HG03066 (cell line): ENCODE results near the gene ASIC2.

Experiments
- ATAC-seq: cut with Tn5 transposase; IDR thresholded peaks from one replicate; pipeline ENCODE4 v1.9.1; 2021; ENCODE audit warnings: low read depth; ENCODE audit not compliant: unreplicated experiment

Gene ASIC2

DNA sequence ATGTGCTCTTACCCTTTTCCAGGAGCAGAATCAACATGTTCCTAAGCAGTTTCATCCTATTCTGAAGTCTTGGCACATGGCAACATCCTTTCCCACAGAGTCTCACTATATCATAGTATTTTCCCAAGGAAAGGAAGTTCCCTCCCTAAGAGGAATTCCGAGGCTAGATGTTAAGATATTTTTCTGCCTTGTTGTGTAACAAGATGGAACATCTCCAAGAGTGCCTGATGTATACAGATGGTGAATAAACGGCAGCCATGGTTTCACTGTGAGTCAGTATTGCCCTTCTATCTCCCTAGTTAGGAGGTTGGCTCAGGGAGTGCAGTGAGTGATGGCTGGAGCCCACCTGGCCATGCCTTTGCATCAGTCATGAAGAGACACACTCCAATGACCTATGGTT, 253.2 kb downstream of the ASIC2 start:
- ATAC-seq: no peak

DNA sequence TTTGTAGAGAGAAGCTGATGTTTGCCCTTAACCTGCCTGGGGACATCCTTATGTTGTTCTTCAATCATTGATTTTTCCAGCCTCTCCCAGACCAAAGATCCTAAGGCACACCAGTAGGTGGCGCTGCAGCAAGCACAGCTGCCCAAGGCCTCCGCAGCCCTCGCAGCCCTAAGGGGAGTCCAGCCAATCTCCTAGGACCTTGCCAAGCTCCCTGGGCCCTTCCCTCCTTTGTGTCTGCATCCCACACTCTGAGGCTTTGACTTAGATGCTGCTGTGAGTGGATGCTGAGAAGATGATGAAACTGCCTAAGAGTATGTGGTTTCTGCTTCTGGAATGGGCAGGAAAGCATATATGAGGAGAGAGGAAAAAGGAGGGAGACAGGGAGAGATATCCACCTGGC, 254.4 kb downstream of the ASIC2 start:
- ATAC-seq: no peak

DNA sequence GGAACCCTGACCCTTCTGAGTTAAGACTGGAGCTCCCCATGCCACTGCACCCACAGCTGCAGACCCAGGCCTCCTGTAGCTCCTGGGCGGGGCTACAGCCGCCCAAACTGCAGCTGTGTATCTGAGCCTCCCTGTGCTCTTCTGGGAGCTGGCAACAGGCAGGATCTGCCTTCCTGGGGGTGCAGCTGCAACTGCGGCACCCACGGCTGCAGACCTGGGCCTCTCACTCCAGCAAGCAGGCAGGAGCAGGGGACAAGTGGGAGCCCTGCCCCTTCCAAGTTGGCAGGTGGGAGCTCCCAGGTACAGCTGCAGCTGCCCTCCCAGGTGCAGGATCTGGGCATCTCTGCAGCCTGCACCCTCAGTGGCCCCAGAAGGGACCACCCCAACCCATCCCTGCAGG, 259.9 kb downstream of the ASIC2 start:
- ATAC-seq: no peak

DNA sequence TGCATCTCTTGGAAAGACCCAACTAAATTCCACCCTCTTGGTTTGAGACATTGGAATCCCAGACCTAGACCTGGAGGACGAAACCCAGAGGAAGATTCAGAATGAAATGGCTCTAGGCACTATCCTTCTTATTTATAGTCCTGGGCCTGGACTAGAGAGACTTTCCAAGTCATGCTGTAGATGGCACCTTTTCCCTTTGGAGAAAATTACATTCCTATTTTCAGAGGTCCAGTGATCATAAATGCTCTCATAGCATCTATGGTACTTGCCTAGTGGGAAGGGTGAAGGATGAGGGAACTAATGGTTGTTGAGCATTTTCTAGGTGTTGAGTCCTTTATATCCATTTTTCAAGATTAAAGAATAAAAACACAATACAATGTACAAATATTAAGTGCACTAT, 264.3 kb downstream of the ASIC2 start:
- ATAC-seq: no peak

DNA sequence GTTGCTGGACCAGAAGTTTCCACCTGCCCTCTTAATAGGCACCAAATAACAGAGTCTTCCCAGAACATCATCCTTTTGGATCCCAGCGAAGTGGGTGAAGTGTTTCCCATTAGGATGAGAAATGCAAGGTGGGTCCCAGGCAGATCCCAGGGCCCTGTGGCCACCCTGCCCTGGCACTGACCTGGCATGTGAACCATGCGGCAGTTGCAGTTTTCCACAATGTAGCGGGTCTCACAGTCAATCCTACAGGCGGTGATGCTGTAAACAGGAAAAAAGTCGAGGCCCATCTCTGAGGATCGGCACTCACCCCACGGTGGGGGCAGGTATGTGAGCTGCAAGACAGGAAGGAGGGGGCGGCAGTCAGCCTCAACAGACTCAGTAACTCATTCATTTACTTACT, 265.0 kb downstream of the ASIC2 start:
- ATAC-seq: no peak

DNA sequence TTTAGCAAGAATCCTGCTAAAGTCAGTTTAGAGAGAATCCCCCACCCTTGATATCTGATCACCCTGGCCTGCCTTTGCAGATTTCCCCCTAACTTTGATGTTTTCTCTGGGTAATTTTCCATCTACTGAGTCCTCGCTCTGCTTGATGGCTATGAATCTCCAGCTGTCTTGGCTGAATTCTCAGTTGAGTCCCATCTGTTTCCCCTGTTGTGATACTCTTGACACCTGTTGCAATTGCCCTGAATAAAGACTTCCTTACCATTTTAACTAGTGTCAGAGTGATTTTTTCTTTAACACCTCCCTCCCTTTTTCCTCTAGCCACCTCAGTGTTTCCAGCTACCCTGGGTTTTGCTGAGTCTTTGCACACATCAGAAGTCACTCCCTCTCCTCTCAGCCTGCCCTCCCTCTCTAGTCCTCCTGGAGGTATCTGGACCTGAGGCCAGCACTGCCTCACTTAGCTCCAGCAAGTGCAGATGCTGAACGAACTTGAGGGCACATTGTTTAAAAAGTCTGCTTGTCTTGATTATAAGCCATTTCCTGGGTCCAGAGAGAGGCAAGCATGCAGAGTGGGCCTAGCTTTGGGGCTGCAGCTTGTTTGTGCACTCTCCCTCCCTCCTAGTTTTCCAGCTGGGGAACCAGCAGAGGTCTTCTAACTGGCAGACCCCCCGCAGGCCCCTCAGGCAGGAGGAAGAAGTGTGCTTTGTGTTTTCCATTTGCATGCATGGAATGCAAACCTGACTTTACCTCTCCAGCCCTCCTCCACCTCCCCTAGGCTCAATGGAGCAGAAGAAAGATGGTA, 268.2 kb downstream of the ASIC2 start:
- no peak for ATAC-seq

DNA sequence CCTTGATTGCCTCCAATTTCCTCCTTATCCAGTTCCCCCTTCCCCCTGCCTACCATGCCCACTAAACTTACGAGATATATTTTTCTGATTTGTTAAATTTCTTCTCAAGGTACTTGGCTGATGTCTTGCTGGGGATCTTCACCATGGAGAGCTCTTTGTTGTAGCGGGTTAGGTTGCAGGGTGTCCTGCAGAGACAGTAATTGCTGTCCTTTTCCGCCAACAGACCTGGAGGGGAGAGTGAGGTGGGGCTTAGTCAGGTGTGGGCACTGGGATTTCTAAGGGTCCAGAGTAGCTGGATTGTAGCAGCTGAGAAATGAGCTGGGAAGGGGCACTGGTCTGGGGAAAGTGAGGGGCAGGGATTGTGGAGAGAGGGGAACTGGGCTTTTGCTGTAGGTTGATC, 269.3 kb downstream of the ASIC2 start:
- ATAC-seq: no peak

DNA sequence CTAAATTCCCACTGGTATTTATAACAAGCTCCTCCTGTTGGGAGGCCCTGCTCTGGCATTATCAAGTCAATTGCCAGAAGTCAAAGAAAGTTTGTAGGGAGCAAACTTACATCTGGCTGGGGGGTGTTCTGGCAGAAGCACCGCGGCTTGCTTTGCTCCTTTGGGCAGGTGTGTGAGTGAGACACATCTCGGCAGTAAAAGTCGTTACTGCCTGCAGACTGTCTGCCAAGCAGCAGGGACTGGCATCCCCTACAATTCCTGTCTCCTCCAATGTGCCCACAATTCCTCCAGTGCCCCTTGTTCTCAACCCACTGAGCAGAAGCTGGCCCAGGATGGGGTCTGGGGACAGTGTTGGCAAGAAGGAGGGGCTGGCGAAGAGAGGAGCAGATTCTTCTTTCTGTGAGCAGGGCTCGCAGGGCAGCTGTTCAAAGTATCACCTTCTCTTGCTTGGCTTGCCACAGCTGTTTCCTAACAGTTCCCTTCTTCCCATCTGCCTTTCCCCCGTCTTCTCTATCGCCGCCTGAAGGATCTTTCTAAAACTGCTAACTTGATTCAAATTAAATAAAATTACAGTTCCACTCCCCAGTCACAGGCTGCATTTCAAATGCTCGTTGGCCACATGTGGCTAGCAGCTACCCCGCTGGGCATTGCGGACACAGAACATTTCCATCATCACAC, 271.2 kb downstream of the ASIC2 start:
- ATAC-seq: no peak

DNA sequence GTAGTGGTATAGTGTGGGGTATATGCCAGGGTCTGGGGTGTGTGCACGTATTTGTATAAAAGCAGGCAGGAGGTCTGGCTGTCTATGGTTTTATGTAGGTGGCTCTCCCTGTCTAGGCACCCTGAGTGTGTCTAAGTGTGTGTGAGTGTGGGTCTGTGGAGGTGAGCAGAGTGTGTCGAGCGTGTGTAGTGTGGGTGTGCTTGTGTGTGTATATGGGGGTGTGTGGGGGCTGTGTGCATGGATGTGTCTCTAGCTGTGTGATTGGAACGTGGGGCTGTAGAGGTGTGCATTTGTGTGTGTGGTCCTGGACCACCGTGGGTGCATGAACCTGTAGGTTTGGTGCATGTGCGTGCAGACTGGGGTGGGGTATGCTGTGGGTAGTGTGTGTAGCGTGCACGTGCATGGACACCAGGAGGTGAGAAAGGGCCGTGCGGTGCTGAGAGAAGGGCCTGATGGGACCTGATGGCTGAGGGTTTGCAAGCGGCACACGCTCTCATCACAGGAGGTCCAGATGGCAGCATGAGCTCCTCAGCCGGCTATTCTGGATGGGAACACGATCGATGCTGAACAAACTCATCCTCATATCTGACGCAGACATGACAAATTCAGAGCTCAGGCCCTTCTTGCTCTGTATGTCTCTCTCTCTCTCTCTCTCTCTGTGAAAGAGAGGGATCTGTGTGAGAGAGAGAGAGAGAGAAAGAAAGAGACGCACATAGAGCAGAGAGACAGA, 273.8 kb downstream of the ASIC2 start:
- ATAC-seq: no peak

DNA sequence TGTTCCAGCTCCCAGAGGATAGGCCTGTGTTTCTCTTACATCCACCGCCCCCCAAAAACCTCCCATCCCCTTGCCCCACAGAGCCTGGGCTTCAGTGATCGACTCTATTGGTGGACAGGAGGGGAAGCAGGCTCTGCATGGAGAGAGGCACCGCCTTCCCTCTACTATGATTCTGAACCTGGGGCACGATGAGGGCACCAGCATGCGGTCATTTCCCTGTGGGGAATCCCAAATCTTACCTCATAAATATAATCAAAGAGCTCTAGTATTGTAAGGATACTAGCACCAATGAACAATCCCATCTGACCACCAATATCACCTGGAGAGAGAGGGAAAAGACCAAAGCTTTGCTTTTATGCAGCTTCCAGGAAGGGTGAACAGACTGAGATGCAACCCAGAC, 275.7 kb downstream of the ASIC2 start:
- no peak for ATAC-seq

DNA sequence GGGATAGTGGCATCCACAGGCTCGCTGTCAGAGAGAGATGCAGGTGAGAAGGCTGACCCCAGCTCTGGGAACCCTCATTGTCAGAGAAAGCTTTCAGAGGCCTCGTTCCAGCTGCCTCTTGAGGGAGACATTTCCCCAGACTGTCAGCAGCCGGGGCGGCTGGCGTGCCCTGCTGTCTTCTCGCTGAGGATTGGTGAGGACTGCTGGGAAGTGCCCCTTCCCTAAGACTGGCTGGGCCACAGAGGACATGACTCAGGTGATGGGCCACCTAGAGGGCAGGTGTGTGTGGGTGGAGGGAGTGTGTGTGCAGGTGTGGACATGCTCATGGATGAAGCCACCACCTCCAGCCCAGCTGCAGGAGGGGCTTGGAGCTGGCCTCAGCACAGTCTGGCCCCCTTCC, 276.2 kb downstream of the ASIC2 start:
- no peak for ATAC-seq

DNA sequence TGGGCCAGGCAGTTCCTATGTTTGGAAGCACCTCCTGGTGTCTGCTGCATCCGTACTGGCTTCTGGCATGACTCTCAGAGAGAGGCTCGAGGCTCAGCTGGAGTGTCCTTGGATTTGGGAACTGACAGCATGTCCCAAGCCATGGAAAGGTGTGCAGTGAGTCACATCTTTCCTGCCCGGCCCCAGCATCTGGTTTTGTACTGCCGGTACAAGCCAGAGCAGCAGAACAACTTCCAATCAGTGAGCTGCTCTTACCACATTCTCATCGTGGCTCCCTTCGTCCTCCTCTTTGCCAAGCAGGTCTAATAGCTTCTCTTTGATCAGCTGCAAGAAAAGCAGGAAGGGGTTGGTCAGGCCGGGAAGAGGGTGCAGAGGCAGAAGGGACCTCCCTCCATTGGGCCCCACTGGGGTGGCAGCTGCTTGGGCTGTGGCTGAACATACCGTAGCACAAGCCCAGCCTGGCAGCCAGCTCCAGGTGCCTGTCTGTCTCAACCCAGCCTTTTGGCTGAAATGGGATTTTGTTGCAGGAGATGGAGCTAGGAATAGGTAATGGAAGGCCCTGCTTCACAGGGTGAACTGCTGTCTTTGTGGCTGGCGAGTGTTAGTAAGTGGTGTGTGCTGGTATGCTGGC, 277.3 kb downstream of the ASIC2 start:
- ATAC-seq: no peak

DNA sequence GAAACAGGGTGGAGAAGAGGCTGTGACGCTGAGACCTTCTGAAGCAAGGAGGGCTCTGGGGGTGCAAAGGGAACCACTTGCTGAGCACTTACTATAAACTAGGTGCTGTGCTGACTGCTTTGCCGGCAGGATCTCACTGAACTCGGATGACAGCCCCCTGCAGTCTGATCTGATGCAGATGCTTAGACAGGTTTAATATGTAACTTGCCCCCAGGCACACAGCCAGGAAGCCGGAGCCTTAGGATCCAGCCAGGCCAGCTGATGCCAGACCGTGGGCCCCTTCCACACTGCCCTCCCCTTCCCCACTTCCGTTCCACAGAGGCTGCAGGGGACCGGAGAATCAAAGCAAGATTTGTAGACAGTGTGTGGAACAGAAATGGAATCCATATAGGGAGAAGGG, 278.3 kb downstream of the ASIC2 start:
- no peak for ATAC-seq

DNA sequence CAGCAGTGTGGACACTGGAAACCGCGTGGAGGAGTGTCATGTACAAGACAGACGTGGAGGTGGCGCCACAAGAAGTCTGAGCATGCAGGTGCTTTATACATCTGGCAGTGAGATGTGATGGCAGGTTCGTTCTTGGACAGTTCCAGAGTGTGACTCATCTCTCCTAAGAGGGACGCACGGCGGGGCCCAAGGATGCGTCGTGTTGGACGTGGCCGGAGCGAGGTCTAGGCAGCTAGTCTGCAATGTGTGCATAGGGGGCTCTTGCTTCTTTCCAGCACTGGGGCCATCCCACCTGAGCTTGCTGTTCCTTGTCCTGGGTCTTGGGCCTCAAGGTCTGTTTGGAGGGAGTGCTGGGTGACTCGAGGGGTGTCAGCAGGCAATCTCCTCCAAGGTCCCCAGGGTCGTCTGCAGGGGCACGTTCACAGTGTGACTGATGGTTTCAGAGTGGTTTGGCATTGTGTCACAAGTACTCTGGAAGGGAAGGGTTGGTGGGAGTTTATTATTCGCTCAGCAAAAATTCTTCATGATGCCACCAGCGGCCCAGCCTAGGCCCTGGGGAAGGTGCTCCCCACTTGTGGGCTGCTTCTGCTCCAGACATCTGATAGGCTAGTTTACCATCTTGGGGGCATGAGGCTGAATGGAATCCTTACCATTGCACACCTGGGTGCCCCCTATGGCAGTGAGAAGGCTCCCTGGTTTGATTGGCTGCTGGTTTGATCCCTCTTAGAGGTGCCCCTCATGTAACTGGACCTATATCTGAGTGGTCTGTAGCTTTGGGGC, 279.3 kb downstream of the ASIC2 start:
- ATAC-seq: no peak

DNA sequence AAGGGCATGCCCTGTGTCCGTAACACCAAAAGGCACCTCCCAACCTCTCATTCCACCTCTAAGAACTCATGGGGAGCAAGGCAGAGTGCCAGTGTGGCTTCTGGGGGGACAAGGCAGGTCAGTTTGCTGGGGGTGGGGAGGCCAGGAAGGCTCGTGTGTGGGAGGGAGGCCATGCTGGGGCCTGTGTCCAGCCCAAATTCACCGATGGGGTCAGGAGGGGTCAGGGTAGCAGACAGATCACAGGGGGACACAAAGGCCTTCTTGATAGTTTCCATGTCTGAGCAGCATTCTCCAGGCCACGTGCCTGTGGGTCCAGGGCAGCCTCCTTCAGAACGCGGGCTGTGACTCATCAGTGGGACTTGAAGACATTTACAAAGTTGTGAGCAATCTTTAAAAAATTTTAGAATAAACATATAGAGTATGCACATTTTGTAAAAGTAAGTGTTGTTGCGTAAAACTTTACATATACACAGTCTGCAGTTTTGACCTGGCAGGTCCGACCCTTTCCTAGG, 280.5 kb downstream of the ASIC2 start:
- ATAC-seq: no peak

DNA sequence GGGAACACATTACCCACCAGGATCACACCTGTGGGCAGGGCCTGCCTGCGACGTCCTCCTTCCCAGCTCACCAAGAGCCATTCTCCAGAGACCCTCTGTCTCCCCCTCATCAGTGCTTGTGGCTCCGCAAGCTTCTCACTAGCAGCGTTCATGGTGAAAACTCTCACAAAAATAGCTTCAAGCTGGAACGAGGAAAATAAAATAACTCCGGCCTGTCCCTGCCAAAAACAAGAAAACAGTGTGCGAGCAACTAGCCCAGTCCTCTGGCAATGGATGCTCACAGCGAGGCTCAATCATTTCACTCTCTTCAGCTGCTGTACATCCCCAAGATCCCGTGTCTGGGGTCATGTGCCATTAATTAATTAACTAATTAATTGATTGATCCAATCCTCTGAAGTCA, 283.5 kb downstream of the ASIC2 start:
- ATAC-seq: no peak

DNA sequence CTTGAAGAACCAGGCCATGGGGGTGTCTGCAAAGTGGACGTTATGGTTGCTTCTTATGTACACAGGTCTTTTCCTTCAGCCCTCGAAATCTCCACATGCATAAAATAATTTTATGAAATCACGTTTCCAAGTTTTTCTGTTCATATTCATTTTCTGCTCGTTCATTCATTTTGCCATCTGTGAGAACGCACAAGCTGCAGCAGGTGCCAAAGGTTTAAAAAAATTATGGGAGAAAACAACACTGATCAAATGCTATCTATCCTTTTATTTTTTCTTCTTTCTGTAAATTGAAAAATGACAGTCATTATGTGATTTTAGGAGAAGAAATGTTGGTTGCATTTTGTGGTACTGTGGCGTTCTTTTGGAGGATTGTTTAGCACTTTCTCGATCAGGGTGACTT, 285.9 kb downstream of the ASIC2 start:
- no peak for ATAC-seq

DNA sequence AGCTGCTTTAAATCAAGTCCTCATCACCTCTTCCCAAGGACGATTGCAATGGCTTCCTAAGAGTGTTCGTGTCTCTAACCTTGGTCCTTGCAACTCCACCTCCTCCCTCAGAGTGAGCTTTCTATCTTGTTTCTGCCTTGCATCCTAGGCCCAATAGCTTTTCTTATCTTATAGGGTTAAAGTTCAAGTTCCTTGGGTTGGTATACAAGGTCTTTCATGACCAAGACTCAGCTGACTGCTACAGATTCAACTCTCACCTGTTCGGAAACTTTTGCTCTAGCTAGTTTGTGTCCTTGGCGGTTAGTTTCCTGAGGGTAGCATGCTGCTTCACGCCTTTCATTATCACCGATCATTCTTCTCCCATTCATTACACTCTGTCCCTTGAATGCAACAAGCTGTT, 290.8 kb downstream of the ASIC2 start:
- ATAC-seq: no peak

DNA sequence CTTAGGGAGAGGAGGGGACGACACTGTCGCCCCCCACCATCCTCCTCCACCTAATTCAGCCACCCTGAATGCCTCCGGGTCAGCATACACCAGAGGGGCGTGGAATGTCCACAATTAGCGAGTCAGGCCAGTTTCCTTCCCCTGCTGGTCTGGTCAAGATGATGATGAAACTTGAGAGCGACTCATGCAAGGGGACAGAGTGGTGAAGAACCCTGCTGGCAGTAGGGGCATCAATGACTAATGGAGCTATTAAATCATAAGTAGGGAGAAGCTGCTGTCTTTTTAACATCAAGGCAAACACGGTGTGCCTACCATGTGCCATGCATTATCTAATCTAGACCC, 294.2 kb downstream of the ASIC2 start:
- no peak for ATAC-seq

DNA sequence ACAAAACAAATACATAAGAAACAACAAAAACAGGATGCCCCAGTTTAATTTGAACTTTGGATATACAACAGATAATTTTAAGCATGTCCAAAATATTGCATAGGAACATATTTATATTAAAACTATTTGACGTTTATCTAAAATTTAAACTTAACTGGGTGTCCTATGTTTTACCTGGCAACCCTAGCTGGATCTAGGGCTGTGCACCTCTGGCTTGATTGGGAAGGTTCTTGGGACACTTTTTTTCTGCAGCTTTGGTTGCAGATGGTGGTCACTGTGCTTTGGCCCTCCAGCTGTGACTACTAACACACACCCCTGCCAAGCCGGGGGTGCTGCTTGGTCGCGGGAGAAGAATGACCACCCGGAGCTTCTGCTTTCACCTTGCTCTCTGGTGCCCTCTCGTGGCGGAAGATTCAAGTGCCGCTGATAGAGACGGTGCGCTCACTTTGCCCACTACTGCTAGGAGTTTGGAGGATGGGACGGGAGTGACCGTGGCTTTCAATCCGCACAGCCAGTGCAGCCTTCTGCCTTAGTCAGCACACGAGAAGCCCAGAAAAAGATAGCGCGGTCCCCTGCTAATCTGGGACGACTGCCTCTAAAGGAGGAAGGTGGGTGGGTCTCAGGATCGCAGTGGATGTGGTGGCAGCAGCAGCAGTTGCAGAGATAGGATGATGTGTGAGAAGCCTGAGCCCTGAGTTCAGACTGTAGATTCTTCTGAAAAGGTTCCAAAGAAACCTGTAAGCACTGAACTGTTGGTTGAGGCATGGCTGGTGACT, 294.8 kb downstream of the ASIC2 start:
- ATAC-seq: no peak
